ENCODE data around the gene NLGN4Y.

Gene NLGN4Y

DNA sequence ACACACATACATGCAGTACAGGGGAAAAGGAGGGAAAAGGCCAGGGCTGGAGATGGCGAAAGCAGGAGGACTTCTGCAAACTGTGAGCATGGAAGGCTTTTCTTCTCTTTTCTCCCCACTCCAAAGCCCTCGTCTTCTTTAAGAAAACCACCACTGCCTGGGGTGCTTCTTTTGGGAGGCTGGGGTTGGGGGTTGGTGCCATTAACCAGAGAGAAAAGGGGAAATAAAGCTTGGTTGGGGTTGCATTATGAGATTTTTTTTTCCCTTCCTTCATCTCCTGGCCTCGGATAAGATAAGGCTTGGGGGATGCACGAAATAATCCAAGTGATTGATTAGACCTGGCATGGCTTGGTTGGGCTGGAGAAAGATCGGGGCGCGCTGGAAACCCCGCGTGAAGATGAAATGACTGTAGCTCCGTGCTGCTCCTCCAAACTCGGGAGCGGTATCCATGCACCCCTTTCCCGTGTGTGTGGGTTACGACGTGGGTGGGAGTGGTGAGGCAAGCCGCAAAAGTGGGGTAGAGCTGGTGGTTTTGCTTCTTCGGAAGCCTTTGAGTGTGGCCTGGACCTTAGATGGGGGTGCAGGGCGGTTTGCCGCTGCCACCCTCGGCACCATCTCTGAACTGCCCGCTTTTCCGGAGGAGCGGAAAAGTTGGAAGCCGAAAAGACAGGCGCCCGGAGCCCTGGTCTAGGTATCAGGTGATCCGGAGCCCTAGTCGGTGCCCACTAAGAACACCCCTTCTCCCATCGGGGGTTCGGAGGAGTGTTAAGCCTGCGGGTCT lies 648 bp upstream of the NLGN4Y start:
- H3K4me2 ChIP-seq (ENCODE audit: low read length), result no peak overlapping the region

DNA sequence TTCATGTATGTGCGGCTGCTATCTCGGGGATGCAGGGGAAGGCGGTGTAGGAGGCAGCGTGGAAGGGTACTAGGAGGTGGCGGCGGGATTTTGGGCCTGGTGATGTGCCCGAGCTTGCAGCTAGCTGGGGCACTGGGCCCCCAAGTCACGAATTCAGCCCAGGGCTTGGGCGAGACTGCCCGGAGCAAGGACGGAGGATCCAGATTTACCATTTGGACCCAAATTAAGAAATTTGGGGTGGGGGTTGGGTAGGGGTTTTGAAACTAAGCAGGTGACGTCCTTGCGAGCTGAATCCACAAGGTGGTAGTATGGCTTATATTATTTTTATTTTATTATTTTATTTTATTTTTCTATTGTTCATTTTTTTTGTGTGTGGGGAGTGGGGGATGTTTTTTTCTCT lies 986 bp downstream of the NLGN4Y start:
- no peaks in the 10 kb centered on the region for H3K9me2 ChIP-seq (replicated peaks; ENCODE audit: control insufficient read depth, low read length)
- no peaks in the 10 kb centered on the region for H3K36me3 ChIP-seq (ENCODE audit: control insufficient read depth, low read length)
- no peak overlapping the region for H3K27ac ChIP-seq (ENCODE audit: low read depth, low read length)
- no peak overlapping the region for H3K4me2 ChIP-seq (ENCODE audit: low read length)
- TF ChIP-seq, protein P1, sequence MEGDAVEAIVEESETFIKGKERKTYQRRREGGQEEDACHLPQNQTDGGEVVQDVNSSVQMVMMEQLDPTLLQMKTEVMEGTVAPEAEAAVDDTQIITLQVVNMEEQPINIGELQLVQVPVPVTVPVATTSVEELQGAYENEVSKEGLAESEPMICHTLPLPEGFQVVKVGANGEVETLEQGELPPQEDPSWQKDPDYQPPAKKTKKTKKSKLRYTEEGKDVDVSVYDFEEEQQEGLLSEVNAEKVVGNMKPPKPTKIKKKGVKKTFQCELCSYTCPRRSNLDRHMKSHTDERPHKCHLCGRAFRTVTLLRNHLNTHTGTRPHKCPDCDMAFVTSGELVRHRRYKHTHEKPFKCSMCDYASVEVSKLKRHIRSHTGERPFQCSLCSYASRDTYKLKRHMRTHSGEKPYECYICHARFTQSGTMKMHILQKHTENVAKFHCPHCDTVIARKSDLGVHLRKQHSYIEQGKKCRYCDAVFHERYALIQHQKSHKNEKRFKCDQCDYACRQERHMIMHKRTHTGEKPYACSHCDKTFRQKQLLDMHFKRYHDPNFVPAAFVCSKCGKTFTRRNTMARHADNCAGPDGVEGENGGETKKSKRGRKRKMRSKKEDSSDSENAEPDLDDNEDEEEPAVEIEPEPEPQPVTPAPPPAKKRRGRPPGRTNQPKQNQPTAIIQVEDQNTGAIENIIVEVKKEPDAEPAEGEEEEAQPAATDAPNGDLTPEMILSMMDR (IDR thresholded peaks at IDR 0.05; ENCODE audit: low read depth, low read length, poor library complexity, severe bottlenecking), result no peak
- TF ChIP-seq EZH2phosphoT487 (IDR thresholded peaks at IDR 0.05; ENCODE audit: borderline replicate concordance, low read length), result no peak
- no peaks in the 10 kb centered on the region for H3K4me1 ChIP-seq (ENCODE audit: control insufficient read depth, low read length)
- H3K79me2 ChIP-seq (ENCODE audit: control insufficient read depth, low read length), result no peaks in the 10 kb centered on the region
- H4K20me1 ChIP-seq (ENCODE audit: control insufficient read depth, insufficient read depth, low read depth, low read length), result no peaks in the 10 kb centered on the region
- no peaks in the 10 kb centered on the region for H3F3A ChIP-seq (ENCODE audit: control insufficient read depth, insufficient read depth)
- H3K4me3 ChIP-seq (ENCODE audit: low read length), result no peak overlapping the region
- no peaks in the 10 kb centered on the region for H3K9me3 ChIP-seq (ENCODE audit: control insufficient read depth, insufficient read depth, low read length)
- H3K27me3 ChIP-seq (ENCODE audit: control insufficient read depth, low read length), result peaks cover 10% of the 10 kb centered on the region

More for the DNA sequence above, 648 bp upstream of the NLGN4Y start:
- H3K4me3 ChIP-seq (ENCODE audit: low read length), result no peak overlapping the region
- no peak overlapping the region for H3K27ac ChIP-seq (ENCODE audit: low read depth, low read length)
- H3K4me1 ChIP-seq (ENCODE audit: control insufficient read depth, low read length), result no peaks in the 10 kb centered on the region
- no peak for TF ChIP-seq EZH2phosphoT487 (IDR thresholded peaks at IDR 0.05; ENCODE audit: borderline replicate concordance, low read length)
- TF ChIP-seq, protein P1 (IDR thresholded peaks at IDR 0.05; ENCODE audit: low read depth, low read length, poor library complexity, severe bottlenecking), result no peak
- no peaks in the 10 kb centered on the region for H3K79me2 ChIP-seq (ENCODE audit: control insufficient read depth, low read length)
- no peaks in the 10 kb centered on the region for H4K20me1 ChIP-seq (ENCODE audit: control insufficient read depth, insufficient read depth, low read depth, low read length)
- no peaks in the 10 kb centered on the region for H3F3A ChIP-seq (ENCODE audit: control insufficient read depth, insufficient read depth)
- H3K9me3 ChIP-seq (ENCODE audit: control insufficient read depth, insufficient read depth, low read length), result no peaks in the 10 kb centered on the region
- no peaks in the 10 kb centered on the region for H3K9me2 ChIP-seq (replicated peaks; ENCODE audit: control insufficient read depth, low read length)
- H3K27me3 ChIP-seq (ENCODE audit: control insufficient read depth, low read length), result peaks cover 10% of the 10 kb centered on the region
- H3K36me3 ChIP-seq (ENCODE audit: control insufficient read depth, low read length), result no peaks in the 10 kb centered on the region

DNA sequence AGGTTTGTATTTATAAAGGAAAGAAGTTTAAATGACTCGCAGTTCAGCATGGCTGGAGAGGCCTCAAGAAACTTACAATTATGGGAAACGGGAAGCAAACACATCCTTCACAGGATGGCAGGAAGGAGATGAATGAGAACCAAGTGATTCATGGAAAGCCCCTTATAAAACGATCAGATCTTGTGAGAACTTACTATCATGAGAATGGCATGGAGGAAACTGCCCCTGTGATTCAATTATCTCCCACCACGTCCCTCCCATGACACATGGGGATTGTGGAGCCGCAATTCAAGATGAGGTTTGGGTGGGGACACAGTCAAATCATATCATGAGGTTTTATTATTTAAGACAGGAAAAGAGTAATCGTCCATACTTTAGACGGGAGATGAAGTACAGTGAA lies 4.0 kb downstream of the NLGN4Y start:
- Histone ChIP-seq H3K79me2 (ENCODE audit: control insufficient read depth, low read length) (no peaks in the 10 kb centered on the region), H3K9me2 (replicated peaks; ENCODE audit: control insufficient read depth, low read length) (no peaks in the 10 kb centered on the region), H3K4me3 (ENCODE audit: low read length) (no peak overlapping the region), H3K9me3 (ENCODE audit: control insufficient read depth, insufficient read depth, low read length) (no peaks in the 10 kb centered on the region), H3K27ac (ENCODE audit: low read depth, low read length) (no peak overlapping the region), H4K20me1 (ENCODE audit: control insufficient read depth, insufficient read depth, low read depth, low read length) (no peaks in the 10 kb centered on the region), H3K27me3 (ENCODE audit: control insufficient read depth, low read length) (peaks cover 10% of the 10 kb centered on the region), H3K4me1 (ENCODE audit: control insufficient read depth, low read length) (no peaks in the 10 kb centered on the region), H3F3A (ENCODE audit: control insufficient read depth, insufficient read depth) (no peaks in the 10 kb centered on the region), H3K36me3 (ENCODE audit: control insufficient read depth, low read length) (no peaks in the 10 kb centered on the region), H3K4me2 (ENCODE audit: low read length) (no peak overlapping the region)
- TF ChIP-seq, protein P1 (IDR thresholded peaks at IDR 0.05; ENCODE audit: low read depth, low read length, poor library complexity, severe bottlenecking), result no peak
- no peak for TF ChIP-seq EZH2phosphoT487 (IDR thresholded peaks at IDR 0.05; ENCODE audit: borderline replicate concordance, low read length)
